HG03457 (cell line): ENCODE results near the gene IL11.
A peak's percentile ranks its signal among the peaks of the same experiment; 100 is the strongest.
"Not testable (repeated sequence)": the region's sequence is repeated elsewhere in the genome, so short reads cannot be mapped to it uniquely, and the experiment has no call there.

Experiments
- ATAC-seq: cut with Tn5 transposase; IDR thresholded peaks from one replicate; pipeline ENCODE4 v1.9.1; 2021; ENCODE audit warnings: moderate number of reproducible peaks; ENCODE audit not compliant: unreplicated experiment

Gene IL11

GRCh38 chr19:55370305-55370988 lies at the start of gene IL11:
IL11 (minus strand) TSS chr19:55370463; CDS start chr19:55370310, 153 bp downstream.
- ATAC-seq: no peak

GRCh38 chr19:55419624-55420236 lies 49.5 kb upstream of the IL11 start:
- no peak for ATAC-seq

GRCh38 chr19:55419103-55419502 lies 48.8 kb upstream of the IL11 start:
- no peak for ATAC-seq

GRCh38 chr19:55418185-55418584 lies 47.9 kb upstream of the IL11 start:
- ATAC-seq: no peak

- ATAC-seq: no peak
Measured at GRCh38 chr19:55410168-55410567, 39.9 kb upstream of the IL11 start.

GRCh38 chr19:55409179-55409578 lies 38.9 kb upstream of the IL11 start:
- ATAC-seq: not testable (repeated sequence)

GRCh38 chr19:55408533-55408872 lies 38.2 kb upstream of the IL11 start:
- no peak for ATAC-seq

GRCh38 chr19:55407800-55408532 lies 37.7 kb upstream of the IL11 start:
- ATAC-seq: peak; percentile 76

- peak; percentile 18 for ATAC-seq
Measured at GRCh38 chr19:55407550-55407799, 37.2 kb upstream of the IL11 start, which contains the start of gene UBE2S. UBE2S (minus strand) TSS chr19:55407788; CDS start chr19:55407589, 199 bp downstream.

- ATAC-seq: no peak
Measured at GRCh38 chr19:55406826-55407549, 36.7 kb upstream of the IL11 start.

GRCh38 chr19:55406091-55406825 lies 36.0 kb upstream of the IL11 start:
- no peak for ATAC-seq

GRCh38 chr19:55405638-55406037 lies 35.4 kb upstream of the IL11 start:
- no peak for ATAC-seq

GRCh38 chr19:55402509-55402908 lies 32.2 kb upstream of the IL11 start:
- no peak for ATAC-seq

GRCh38 chr19:55401390-55401789 lies 31.1 kb upstream of the IL11 start:
- not testable (repeated sequence) for ATAC-seq

GRCh38 chr19:55400281-55401087 lies 30.2 kb upstream of the IL11 start:
- no peak for ATAC-seq

- ATAC-seq: no peak
Measured at GRCh38 chr19:55398200-55398925, 28.1 kb upstream of the IL11 start.

GRCh38 chr19:55392820-55393761 lies 22.8 kb upstream of the IL11 start:
- no peak for ATAC-seq
